Stimulated activated memory B cell treated with anti-CD40 and anti-IgM and Interleukin-4, amounts not matched to agents 10 μg/mL and 1 μg/mL and 100 μg/mL, for 72 hours (primary cell): ENCODE data around the gene MYL4.
A peak's percentile ranks its signal among the peaks of the same experiment; 100 is the strongest.
"Not testable (repeated sequence)": the region's sequence is repeated elsewhere in the genome, so short reads cannot be mapped to it uniquely, and the experiment has no call there.

ENCODE experiments used
- ATAC-seq: fragments of 150-1000 bp; cut with Tn5 transposase; 2 replicates; pipeline ENCODE4 v1.10.0; 2021
- H3K27ac Mint-ChIP-seq: one replicate; pipeline ENCODE4 v1.8.0; 2022; ENCODE audit warnings: mild to moderate bottlenecking, mixed read lengths
- H3K27me3 Mint-ChIP-seq: one replicate; pipeline ENCODE4 v1.8.0; 2022; ENCODE audit warnings: mixed read lengths
- H3K36me3 Mint-ChIP-seq: one replicate; pipeline ENCODE4 v1.8.0; 2022; ENCODE audit warnings: mixed read lengths
- H3K4me1 Mint-ChIP-seq: one replicate; pipeline ENCODE4 v1.8.0; 2022; ENCODE audit warnings: mixed read lengths
- H3K4me3 Mint-ChIP-seq: one replicate; pipeline ENCODE4 v1.8.0; 2022; ENCODE audit warnings: mild to moderate bottlenecking, moderate library complexity, mixed read lengths
- H3K9me3 Mint-ChIP-seq: one replicate; pipeline ENCODE4 v1.8.0; 2022; ENCODE audit warnings: mixed read lengths

MYL4 gene

DNA sequence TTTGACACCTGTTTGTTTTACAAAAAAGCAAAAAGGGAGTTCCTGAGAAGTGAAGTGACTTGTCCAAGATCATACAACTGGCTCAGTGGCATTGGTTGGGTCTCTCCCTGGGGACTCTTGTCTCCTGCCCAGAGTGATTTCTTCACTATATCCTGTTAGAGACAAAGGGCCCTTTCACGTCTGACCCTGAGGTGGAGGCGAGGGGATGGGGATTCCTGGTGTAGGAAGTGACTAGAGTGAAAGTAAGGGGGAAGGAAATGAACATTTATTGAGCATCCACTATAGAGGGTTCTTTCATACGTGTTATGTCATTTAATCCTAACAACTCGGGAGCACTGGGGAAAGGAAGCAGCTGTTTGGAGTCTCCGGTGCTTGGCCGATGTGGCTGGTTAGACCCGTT is 53.4 kb downstream of the MYL4 start:
- Mint-ChIP-seq H3K9me3 (peaks cover 3% of the 10 kb centered on the region), H3K36me3 (peaks cover 7% of the 10 kb centered on the region), H3K27me3 (peaks cover 10% of the 10 kb centered on the region), H3K4me3 (no peak overlapping the region), H3K4me1 (peaks cover 41% of the 10 kb centered on the region), H3K27ac (no peak overlapping the region)
- ATAC-seq, result no peak

DNA sequence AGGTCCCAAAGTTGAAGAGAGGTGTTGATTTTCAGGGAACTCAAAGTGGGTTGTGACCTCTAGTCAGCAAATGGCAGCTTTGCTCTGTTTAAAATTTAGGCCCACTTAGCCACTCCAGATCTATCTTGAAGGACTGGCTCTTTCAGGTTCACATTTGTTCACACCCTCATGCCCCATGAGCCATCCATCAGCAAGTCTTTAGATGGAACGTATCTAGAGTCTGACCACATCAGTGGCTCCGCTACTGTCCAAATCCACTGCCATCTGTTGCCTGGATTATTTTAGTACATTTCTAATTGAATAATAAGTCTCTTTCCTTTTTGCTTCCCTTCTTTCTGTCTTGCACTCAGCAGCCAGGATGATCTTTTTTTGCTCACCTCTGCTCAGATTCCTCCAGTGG is 55.0 kb downstream of the MYL4 start:
- H3K4me1 Mint-ChIP-seq, result peaks cover 32% of the 10 kb centered on the region
- H3K36me3 Mint-ChIP-seq, result peaks cover under 1% of the 10 kb centered on the region
- no peak overlapping the region for H3K27ac Mint-ChIP-seq
- H3K4me3 Mint-ChIP-seq, result no peak overlapping the region
- peaks cover 3% of the 10 kb centered on the region for H3K9me3 Mint-ChIP-seq
- no peak for ATAC-seq
- no peaks in the 10 kb centered on the region for H3K27me3 Mint-ChIP-seq

DNA sequence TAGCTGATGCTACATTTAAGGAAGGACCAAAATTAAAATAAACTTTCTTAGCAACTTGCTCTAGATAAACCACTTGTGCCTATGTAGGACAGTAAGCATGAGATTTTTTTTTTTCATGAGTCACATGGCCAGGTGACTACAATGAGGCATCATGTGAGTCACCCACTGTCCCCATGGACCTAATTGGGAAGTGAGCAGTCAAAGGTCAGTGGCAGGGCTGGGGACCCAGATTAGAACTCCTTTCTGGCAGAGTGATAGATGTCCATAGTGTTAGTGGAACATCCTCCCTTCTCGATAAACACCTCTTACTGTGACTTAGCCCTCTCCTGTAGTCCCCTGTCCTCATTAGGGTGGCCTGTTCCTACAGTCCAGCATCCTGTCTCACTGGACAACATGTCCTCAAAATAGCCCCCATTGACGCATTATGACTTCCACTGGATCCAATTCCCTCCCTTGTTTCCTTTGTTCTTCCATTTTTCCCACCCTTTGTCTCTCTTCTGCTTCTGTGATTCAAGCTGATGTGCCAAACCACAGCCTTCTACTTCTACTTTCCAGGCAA is 56.9 kb downstream of the MYL4 start:
- peaks cover 10% of the 10 kb centered on the region for H3K9me3 Mint-ChIP-seq
- H3K4me3 Mint-ChIP-seq, result no peak overlapping the region
- peaks cover 8% of the 10 kb centered on the region for H3K36me3 Mint-ChIP-seq
- peaks cover 43% of the 10 kb centered on the region for H3K4me1 Mint-ChIP-seq
- peak; percentile 91 for ATAC-seq
- H3K27ac Mint-ChIP-seq, result peak overlapping the region; percentile 38
- H3K27me3 Mint-ChIP-seq, result no peaks in the 10 kb centered on the region

DNA sequence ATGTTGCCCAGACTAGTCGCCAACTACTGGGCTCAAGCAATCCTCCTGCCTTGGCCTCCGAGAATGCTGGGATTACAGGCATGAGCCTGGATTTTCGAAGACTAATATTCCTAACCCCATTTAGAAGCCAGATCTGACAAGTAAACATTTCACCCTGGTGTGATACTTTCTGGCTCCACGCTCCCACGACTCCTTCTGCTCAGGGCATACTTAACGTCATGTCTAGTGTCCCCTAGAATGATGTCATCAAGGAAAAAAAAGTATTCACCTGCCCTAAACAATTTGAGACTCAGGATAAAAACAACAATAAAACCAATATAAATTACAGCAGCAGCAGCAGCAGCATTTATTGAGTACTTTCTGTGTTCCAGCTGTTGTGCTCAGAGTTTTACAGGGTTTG is 57.6 kb downstream of the MYL4 start:
- Mint-ChIP-seq H3K4me1 (peaks cover 45% of the 10 kb centered on the region), H3K27me3 (no peaks in the 10 kb centered on the region), H3K36me3 (peaks cover 8% of the 10 kb centered on the region), H3K4me3 (no peak overlapping the region), H3K9me3 (peaks cover 10% of the 10 kb centered on the region), H3K27ac (peak overlapping the region; percentile 38)
- no peak for ATAC-seq

DNA sequence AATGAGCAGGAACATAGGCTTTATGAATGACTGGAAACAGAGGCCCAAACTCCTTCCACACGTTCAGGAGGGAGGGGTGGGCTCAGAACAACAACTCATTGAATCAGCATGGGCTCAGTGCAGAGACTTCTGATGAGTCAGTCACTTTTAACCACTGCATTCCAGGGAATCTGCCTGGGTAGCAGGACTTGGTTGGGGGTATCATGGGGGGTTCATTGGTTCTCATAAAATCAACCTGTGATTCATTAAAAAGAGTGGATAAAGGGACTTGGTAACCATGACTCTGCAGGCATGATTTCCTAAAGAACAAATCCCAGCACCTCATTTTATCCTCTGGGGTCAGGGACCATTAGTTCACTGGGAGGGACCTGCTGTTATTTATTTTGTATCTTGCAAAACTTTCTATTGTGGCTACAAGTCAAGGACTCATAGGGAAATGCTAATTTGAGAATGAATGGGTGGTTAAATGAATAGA is 58.2 kb downstream of the MYL4 start:
- H3K27ac Mint-ChIP-seq, result no peak overlapping the region
- peaks cover 45% of the 10 kb centered on the region for H3K4me1 Mint-ChIP-seq
- no peaks in the 10 kb centered on the region for H3K27me3 Mint-ChIP-seq
- peaks cover 8% of the 10 kb centered on the region for H3K36me3 Mint-ChIP-seq
- no peak overlapping the region for H3K4me3 Mint-ChIP-seq
- no peak for ATAC-seq
- H3K9me3 Mint-ChIP-seq, result peaks cover 10% of the 10 kb centered on the region

DNA sequence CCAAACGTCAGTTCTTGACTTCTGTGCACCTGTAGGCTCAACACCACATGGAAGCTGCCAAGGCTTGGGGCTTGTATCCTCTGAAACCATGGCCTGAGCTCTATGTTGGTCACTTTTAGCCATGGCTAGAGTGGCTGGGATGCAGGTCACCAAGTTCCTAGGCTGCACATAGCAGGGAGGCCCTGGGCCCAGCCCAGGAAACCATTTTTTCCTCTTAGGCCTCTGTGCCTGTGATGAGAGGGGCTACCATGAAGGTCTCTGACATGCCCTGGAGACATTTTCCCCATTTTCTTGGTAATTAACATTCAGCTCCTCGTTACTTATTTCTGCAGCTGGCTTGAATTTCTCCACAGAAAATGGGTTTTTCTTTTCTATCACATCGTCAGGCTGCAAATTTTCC is 59.8 kb downstream of the MYL4 start:
- H3K4me3 Mint-ChIP-seq, H3K27me3 Mint-ChIP-seq, ATAC-seq, H3K27ac Mint-ChIP-seq: not testable (repeated sequence)
- Mint-ChIP-seq H3K9me3 (peaks cover 10% of the 10 kb centered on the region), H3K36me3 (peaks cover 13% of the 10 kb centered on the region), H3K4me1 (peaks cover 44% of the 10 kb centered on the region)

DNA sequence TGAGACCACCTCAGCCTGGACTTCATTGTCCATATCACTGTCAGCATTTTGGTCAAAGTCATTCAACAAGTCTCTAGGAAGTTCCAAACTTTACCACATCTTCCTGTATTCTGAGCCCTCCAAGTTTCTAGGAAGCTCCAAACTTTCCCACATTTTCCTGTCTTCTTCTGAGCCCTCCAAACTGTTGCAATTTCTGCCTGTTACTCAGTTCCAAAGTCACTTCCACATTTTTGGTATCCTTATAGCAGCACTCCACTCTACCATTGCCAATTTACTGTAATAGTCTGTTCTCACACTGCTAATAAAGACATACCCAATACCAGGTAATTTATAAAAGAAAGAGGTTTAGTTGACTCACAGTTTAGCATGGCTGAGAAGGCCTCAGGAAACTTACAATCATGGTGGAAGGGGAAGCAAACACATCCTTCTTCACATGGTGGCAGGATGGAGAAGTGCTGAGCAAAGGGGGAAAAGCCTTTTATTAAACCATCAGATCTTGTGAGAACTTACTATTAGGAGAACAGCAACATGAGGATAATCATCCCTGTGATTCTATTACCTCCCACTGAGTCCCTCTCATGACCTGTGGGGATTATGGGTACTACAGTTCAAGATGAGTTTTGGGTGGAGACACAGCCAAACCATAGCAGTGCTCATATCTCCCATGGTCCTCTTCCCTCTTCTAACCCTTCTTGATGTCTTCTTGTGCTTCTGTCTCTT is 60.6 kb downstream of the MYL4 start:
- not testable (repeated sequence) for H3K27me3 Mint-ChIP-seq, H3K27ac Mint-ChIP-seq, ATAC-seq, H3K4me3 Mint-ChIP-seq
- Mint-ChIP-seq H3K4me1 (peaks cover 43% of the 10 kb centered on the region), H3K9me3 (peaks cover 10% of the 10 kb centered on the region), H3K36me3 (peaks cover 13% of the 10 kb centered on the region)

DNA sequence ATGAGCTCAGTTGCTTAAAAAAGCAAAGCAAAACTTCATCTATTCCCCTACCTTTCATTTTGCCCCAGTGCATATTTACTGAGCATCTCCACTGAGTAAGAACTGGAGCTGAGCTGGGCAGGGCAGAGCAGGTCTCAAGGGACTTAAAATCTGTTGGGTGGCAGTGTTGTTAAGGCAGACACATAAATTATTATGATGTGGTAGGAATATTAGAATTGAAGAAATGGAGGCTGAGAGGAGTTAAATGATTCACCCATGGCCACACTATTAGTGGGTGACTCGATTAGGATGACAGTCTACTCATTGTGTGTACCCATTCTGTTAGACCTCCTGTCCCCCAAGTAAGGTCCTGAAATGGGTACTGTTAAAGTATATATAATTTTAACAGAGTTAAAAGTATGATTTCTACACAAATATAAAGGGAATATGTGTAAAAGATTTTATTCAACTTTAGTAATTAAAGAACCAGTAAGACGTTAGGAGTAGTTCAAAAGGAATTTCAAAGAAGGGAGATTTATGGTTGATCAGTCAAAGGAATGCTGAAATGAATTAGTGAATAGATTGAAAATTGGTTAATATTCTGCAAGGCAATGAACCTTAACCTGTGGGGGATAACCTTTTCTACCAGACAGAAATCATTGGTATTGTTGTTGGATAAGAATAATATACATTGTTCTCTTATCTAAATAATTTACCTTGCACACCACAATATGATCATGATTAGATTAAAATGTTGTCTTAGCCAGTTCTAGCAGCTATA is 62.0 kb downstream of the MYL4 start:
- peaks cover 19% of the 10 kb centered on the region for H3K36me3 Mint-ChIP-seq
- H3K4me1 Mint-ChIP-seq, result peaks cover 45% of the 10 kb centered on the region
- H3K27me3 Mint-ChIP-seq, result no peaks in the 10 kb centered on the region
- H3K27ac Mint-ChIP-seq, result peak overlapping the region; percentile 43
- no peak overlapping the region for H3K4me3 Mint-ChIP-seq
- peak; percentile 71 for ATAC-seq
- H3K9me3 Mint-ChIP-seq, result peaks cover 8% of the 10 kb centered on the region

DNA sequence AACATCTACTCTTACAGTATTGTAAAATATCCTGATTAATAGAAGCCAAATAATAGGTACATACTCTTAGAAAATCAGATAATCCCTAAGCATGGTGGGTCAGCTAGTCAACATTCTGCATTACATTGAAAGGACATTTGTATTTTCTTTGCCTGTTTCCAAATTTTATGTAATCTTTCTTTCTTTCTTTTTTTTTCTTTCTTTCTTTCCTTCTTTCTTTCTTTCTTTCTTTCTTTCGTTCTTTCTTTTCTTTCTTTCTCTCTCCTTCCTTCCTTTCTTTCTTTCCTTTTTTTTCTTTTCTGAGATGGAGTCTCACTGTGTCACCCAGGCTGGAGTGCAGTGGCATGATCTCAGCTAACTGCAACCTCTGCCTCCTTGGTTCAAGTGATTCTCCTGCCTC is 63.3 kb downstream of the MYL4 start:
- no peak for ATAC-seq
- H3K36me3 Mint-ChIP-seq, result peaks cover 19% of the 10 kb centered on the region
- no peaks in the 10 kb centered on the region for H3K27me3 Mint-ChIP-seq
- peak overlapping the region; percentile 45 for H3K27ac Mint-ChIP-seq
- peaks cover 52% of the 10 kb centered on the region for H3K4me1 Mint-ChIP-seq
- peaks cover 8% of the 10 kb centered on the region for H3K9me3 Mint-ChIP-seq
- H3K4me3 Mint-ChIP-seq, result no peak overlapping the region

DNA sequence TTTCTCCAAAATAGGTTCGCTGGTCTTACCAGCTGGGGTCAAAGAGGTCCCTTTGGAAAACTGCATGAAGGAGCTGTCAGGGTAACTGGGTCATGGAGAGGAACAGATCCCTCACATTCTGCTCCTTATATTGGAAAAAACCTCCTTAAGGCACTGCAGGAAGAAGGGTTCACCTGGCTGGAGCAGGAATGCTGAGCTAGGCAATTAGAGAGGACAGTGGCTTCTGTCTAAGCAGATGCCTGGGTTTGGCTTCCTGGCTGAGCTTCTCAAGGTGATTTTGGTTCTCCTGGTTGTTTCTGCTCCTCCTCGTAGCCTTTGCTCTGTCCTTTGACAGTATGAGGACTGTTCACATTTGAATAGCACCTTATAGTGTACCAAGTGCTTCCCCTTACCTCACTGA is 64.1 kb downstream of the MYL4 start:
- Mint-ChIP-seq H3K9me3 (peaks cover 8% of the 10 kb centered on the region), H3K27ac (no peak overlapping the region), H3K4me3 (no peak overlapping the region), H3K36me3 (peaks cover 19% of the 10 kb centered on the region), H3K27me3 (no peaks in the 10 kb centered on the region), H3K4me1 (peaks cover 57% of the 10 kb centered on the region)
- no peak for ATAC-seq
